ENCODE results near the gene RNGTT. TPM values are rescaled to one million over a fixed set of nuclear protein-coding genes. Genes with fewer than 3 reads are reported as not detected.

The RNGTT gene
- total and polyA plus RNA-seq, 2 experiments from 2014 or later, result 7.4 to 15.6 TPM

DNA sequence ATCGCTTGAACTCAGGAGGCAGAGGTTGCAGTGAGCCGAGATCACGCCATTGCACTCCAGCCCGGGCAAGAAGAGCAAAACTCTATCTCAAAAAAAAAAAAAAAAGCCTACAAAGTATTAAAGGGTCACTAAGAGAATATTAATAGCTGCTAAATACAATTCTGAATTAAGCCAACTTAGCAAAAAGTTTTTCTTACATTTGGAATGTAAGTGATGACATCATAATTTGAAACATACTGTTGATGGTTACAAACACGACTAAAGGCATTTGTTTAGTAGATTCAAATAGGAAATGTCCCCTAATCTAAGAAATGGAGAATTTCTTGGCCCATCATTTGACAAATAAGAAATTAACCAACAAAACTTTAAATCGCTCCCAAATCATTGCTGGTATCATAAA lies 282.8 kb downstream of the RNGTT start:
- H2AFZ ChIP-seq, result no peak overlapping the region
- TF ChIP-seq EZH2 (IDR thresholded peaks at IDR 0.05; ENCODE audit: borderline replicate concordance) (no peak), EZH2phosphoT487 (IDR thresholded peaks at IDR 0.05; ENCODE audit: low read depth, severe bottlenecking, unreplicated experiment) (no peak)
- TF ChIP-seq, protein P1, sequence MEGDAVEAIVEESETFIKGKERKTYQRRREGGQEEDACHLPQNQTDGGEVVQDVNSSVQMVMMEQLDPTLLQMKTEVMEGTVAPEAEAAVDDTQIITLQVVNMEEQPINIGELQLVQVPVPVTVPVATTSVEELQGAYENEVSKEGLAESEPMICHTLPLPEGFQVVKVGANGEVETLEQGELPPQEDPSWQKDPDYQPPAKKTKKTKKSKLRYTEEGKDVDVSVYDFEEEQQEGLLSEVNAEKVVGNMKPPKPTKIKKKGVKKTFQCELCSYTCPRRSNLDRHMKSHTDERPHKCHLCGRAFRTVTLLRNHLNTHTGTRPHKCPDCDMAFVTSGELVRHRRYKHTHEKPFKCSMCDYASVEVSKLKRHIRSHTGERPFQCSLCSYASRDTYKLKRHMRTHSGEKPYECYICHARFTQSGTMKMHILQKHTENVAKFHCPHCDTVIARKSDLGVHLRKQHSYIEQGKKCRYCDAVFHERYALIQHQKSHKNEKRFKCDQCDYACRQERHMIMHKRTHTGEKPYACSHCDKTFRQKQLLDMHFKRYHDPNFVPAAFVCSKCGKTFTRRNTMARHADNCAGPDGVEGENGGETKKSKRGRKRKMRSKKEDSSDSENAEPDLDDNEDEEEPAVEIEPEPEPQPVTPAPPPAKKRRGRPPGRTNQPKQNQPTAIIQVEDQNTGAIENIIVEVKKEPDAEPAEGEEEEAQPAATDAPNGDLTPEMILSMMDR (IDR thresholded peaks at IDR 0.05; ENCODE audit: poor library complexity), result no peak
- no peaks in the 10 kb centered on the region for H3K27me3 ChIP-seq
- no peaks in the 10 kb centered on the region for H3K36me3 ChIP-seq (replicated peaks; ENCODE audit: insufficient read depth, low read depth)
- 92% methylated on average over 6 of the region's 6 CpGs for WGBS (ENCODE audit: low lambda C conversion rate, missing lambda C conversion rate)
- no peaks in the 10 kb centered on the region for H3K4me1 ChIP-seq (ENCODE audit: insufficient read depth)
- H3K79me2 ChIP-seq, result no peaks in the 10 kb centered on the region
- no peaks in the 10 kb centered on the region for H4K20me1 ChIP-seq (ENCODE audit: insufficient read depth, poor library complexity, severe bottlenecking)
- no peaks in the 10 kb centered on the region for H3K9me2 ChIP-seq (replicated peaks; ENCODE audit: insufficient read depth)
- no peak for DNase-seq (ENCODE audit: low spot score)
- no peak overlapping the region for H3K4me3 ChIP-seq
- no peak overlapping the region for H3K27ac ChIP-seq
- H3K9me3 ChIP-seq (ENCODE audit: low read depth), result no peaks in the 10 kb centered on the region
- H3K4me2 ChIP-seq, result no peak overlapping the region

DNA sequence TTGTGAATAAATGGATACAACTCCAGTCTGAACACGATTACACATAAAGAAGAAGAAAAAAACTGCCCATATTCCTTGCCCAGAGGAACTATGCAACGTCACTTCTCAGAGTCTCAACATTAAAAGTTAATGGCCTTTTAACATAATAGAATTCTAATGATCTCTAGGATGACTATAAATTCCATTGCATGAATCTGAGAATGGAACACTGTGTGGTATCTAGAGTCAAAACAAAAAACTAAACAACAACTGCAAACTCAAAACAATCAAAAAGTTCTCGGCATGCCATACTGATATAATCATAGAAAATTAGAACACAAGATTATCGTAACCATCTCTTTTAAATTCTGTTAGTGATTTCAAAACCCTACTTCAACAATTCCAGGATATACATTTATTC lies 283.6 kb downstream of the RNGTT start:
- no peaks in the 10 kb centered on the region for H3K9me3 ChIP-seq (ENCODE audit: low read depth)
- H3K27ac ChIP-seq, result no peak overlapping the region
- H4K20me1 ChIP-seq (ENCODE audit: insufficient read depth, poor library complexity, severe bottlenecking), result no peaks in the 10 kb centered on the region
- 91% methylated on average over 4 of the region's 4 CpGs for WGBS (ENCODE audit: low lambda C conversion rate, missing lambda C conversion rate)
- no peaks in the 10 kb centered on the region for H3K4me1 ChIP-seq (ENCODE audit: insufficient read depth)
- no peaks in the 10 kb centered on the region for H3K79me2 ChIP-seq
- no peak overlapping the region for H2AFZ ChIP-seq
- no peak overlapping the region for H3K4me2 ChIP-seq
- no peaks in the 10 kb centered on the region for H3K9me2 ChIP-seq (replicated peaks; ENCODE audit: insufficient read depth)
- no peak for DNase-seq (ENCODE audit: low spot score)
- TF ChIP-seq EZH2phosphoT487 (IDR thresholded peaks at IDR 0.05; ENCODE audit: low read depth, severe bottlenecking, unreplicated experiment) (no peak), EZH2 (IDR thresholded peaks at IDR 0.05; ENCODE audit: borderline replicate concordance) (no peak)
- TF ChIP-seq, protein P1 (IDR thresholded peaks at IDR 0.05; ENCODE audit: poor library complexity), result no peak
- H3K36me3 ChIP-seq (replicated peaks; ENCODE audit: insufficient read depth, low read depth), result no peaks in the 10 kb centered on the region
- H3K4me3 ChIP-seq, result no peak overlapping the region
- no peaks in the 10 kb centered on the region for H3K27me3 ChIP-seq

GRCh38 chr6:88677356-88677755 lies 286.1 kb downstream of the RNGTT start:
- Histone ChIP-seq H4K20me1 (ENCODE audit: insufficient read depth, poor library complexity, severe bottlenecking) (no peaks in the 10 kb centered on the region), H3K4me3 (no peak overlapping the region), H3K4me2 (no peak overlapping the region), H3K4me1 (ENCODE audit: insufficient read depth) (no peaks in the 10 kb centered on the region), H3K9me2 (replicated peaks; ENCODE audit: insufficient read depth) (no peaks in the 10 kb centered on the region), H2AFZ (no peak overlapping the region), H3K79me2 (no peaks in the 10 kb centered on the region), H3K36me3 (replicated peaks; ENCODE audit: insufficient read depth, low read depth) (no peaks in the 10 kb centered on the region), H3K9me3 (ENCODE audit: low read depth) (no peaks in the 10 kb centered on the region), H3K27me3 (no peaks in the 10 kb centered on the region), H3K27ac (no peak overlapping the region)
- DNase-seq (ENCODE audit: low spot score), result no peak
- WGBS (ENCODE audit: low lambda C conversion rate, missing lambda C conversion rate), result 100% methylated on average over 4 of the region's 4 CpGs
- TF ChIP-seq, protein P1 (IDR thresholded peaks at IDR 0.05; ENCODE audit: poor library complexity), result no peak
- no peak for TF ChIP-seq EZH2 (IDR thresholded peaks at IDR 0.05; ENCODE audit: borderline replicate concordance)
- no peak for TF ChIP-seq EZH2phosphoT487 (IDR thresholded peaks at IDR 0.05; ENCODE audit: low read depth, severe bottlenecking, unreplicated experiment)

- Histone ChIP-seq H4K20me1 (ENCODE audit: insufficient read depth, poor library complexity, severe bottlenecking) (no peaks in the 10 kb centered on the region), H3K27me3 (no peaks in the 10 kb centered on the region), H3K79me2 (no peaks in the 10 kb centered on the region), H3K4me1 (ENCODE audit: insufficient read depth) (no peaks in the 10 kb centered on the region), H3K4me3 (no peak overlapping the region), H3K27ac (no peak overlapping the region), H3K9me3 (ENCODE audit: low read depth) (peaks cover 10% of the 10 kb centered on the region), H2AFZ (no peak overlapping the region), H3K4me2 (no peak overlapping the region), H3K9me2 (replicated peaks; ENCODE audit: insufficient read depth) (no peaks in the 10 kb centered on the region), H3K36me3 (replicated peaks; ENCODE audit: insufficient read depth, low read depth) (no peaks in the 10 kb centered on the region)
- WGBS (ENCODE audit: low lambda C conversion rate, missing lambda C conversion rate), result 94% methylated on average over 2 of the region's 2 CpGs
- TF ChIP-seq EZH2 (IDR thresholded peaks at IDR 0.05; ENCODE audit: borderline replicate concordance), result no peak
- TF ChIP-seq, protein P1 (IDR thresholded peaks at IDR 0.05; ENCODE audit: poor library complexity), result no peak
- no peak for TF ChIP-seq EZH2phosphoT487 (IDR thresholded peaks at IDR 0.05; ENCODE audit: low read depth, severe bottlenecking, unreplicated experiment)
- no peak for DNase-seq (ENCODE audit: low spot score)
These were observed 291.8 kb downstream of the RNGTT start for GRCh38 chr6:88671624-88672023.

Measured in hepatocyte (in vitro differentiated cells).